HL-60 (cell line): Measurements from ENCODE around the gene OR7C1.

Source experiments
- CTCF ChIP-seq: IDR thresholded peaks from one replicate; pipeline ENCODE4 v1.5.1; 2011; ENCODE audit warnings: low read length, control low read depth, inconsistent platforms; ENCODE audit not compliant: insufficient read depth
- GABPA ChIP-seq: IDR thresholded peaks from 2 replicates; pipeline ENCODE4 v1.6.1; 2012; ENCODE audit warnings: low read depth

- TF ChIP-seq CTCF (no peak), GABPA (no peak)
Observed at GRCh38 chr19:14768001-14768400, 67.0 kb downstream of the OR7C1 start.
